Brain pericyte (primary cell): ENCODE results near the gene NLRP12.
"Not testable (repeated sequence)": the region's sequence is repeated elsewhere in the genome, so short reads cannot be mapped to it uniquely, and the experiment has no call there.

Source experiments
- DNase-seq: peaks from one replicate; pipeline ENCODE4 v3.0.0-alpha.2; 2012; ENCODE audit warnings: low read depth, low spot score

The NLRP12 gene

GRCh38 chr19:53782698-53783097, 41.4 kb downstream of the NLRP12 start:
- no peak for DNase-seq

GRCh38 chr19:53781332-53781731, 42.8 kb downstream of the NLRP12 start:
- not testable (repeated sequence) for DNase-seq

GRCh38 chr19:53780506-53780905, 43.6 kb downstream of the NLRP12 start:
- DNase-seq, result no peak

- DNase-seq, result no peak
These were observed 48.6 kb downstream of the NLRP12 start for GRCh38 chr19:53775524-53775923.

GRCh38 chr19:53774491-53774890, 49.6 kb downstream of the NLRP12 start:
- DNase-seq, result not testable (repeated sequence)

- no peak for DNase-seq
These were observed 50.1 kb downstream of the NLRP12 start for GRCh38 chr19:53773999-53774398.

GRCh38 chr19:53772943-53773342, 51.2 kb downstream of the NLRP12 start:
- no peak for DNase-seq

- DNase-seq, result no peak
These were observed 53.0 kb downstream of the NLRP12 start for GRCh38 chr19:53771144-53771543.

- not testable (repeated sequence) for DNase-seq
These were observed 54.3 kb downstream of the NLRP12 start for GRCh38 chr19:53769696-53770309.

- DNase-seq, result no peak
These were observed 55.7 kb downstream of the NLRP12 start for GRCh38 chr19:53768401-53768800.

GRCh38 chr19:53758991-53759390, 65.1 kb downstream of the NLRP12 start:
- DNase-seq, result not testable (repeated sequence)
